Measurements from ENCODE around the gene MT1B. TPM values are rescaled to one million over a fixed set of nuclear protein-coding genes. Genes with fewer than 3 reads are reported as not detected.
A peak's percentile ranks its signal among the peaks of the same experiment; 100 is the strongest.

Gene MT1B
- total and polyA plus RNA-seq, 2 of the 4 experiments (the other 2 are of a cell fraction), result not detected

DNA sequence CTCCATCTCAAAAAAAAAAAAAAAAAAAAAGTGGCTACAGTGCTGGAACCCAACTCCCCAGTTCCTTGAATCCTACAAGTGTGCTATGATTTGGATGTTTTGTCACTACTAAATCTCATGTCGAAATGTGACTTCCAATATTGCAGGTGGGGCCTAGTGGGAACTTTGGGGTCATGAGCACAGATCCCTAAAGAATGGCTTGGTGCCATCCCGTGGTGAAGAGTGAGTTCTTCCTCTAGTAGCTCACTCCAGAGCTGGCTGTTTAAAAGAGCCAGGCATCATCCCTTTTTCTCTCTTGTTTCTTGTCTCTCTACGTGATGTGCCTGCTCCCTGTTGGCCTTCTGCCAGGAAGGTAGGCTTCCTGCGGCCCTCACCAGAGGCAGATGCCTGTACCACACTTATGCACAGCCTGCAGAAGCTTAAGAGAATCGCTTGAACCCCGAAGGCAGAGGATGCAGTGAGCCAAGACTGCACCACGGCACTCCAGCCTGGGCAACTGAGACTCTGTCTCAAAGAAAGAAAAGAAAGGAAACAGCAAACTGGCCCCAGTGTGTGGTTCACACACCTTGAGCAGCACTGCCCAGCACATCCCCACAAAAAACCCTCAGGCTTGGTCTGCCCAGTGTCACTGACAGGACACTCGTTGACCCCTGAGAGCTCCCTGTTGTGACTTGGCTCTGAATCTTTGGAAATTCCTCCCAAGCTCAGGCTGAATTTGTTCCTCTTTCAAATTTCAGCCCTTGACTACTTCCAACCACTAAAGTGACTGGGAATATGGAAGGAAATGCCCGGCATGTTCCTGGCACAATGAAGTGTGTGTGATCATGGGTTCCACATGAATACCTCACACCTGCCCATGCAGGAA is 23.0 kb upstream of the MT1B start:
- dilution Hi-C loops (cut with HindIII; ENCODE audit: low sequenced_read_pairs, unreplicated experiment) (no loop called here), intact Hi-C loops (cut with micrococcal nuclease) (loop anchor here (5.0 kb wide), 1 partner anchor 54 kb away; the partner anchor contains the start of gene MT1X), in situ Hi-C loops (cut with MboI; ENCODE audit: low sequenced_read_pairs) (no loop called here)
- Histone ChIP-seq H3K27me3 (ENCODE audit: control insufficient read depth, insufficient read depth, low read length) (peaks cover 27% of the 10 kb centered on the region), H4K91ac (ENCODE audit: insufficient read depth, low read depth, low read length) (no peak overlapping the region), H2AK9ac (replicated peaks; ENCODE audit: low read depth, low read length, poor library complexity) (no peak overlapping the region), H4K5ac (ENCODE audit: low read depth, low read length) (no peak overlapping the region), H3K4ac (ENCODE audit: low read depth, low read length) (no peak overlapping the region; the same call in 1 of the 2 replicates), H2BK120ac (ENCODE audit: low read depth, low read length) (no peak overlapping the region), H2AFZ (replicated peaks; ENCODE audit: low read length, poor library complexity) (peak overlapping the region; percentile 33), H3K14ac (replicated peaks; ENCODE audit: low read depth, low read length) (no peak overlapping the region), H3K36me3 (ENCODE audit: control insufficient read depth, insufficient read depth, low read length) (no peaks in the 10 kb centered on the region), H3K9ac (ENCODE audit: low read depth, low read length) (no peak overlapping the region), H4K8ac (ENCODE audit: low read depth in 2 of 2, low read length in 2 of 2) (no peak overlapping the region), H3K9me3 (ENCODE audit: control insufficient read depth, insufficient read depth, low read length) (no peaks in the 10 kb centered on the region), H2BK20ac (ENCODE audit: low read depth, low read length) (no peak overlapping the region), H3K18ac (ENCODE audit: low read depth, low read length) (no peak overlapping the region), H3K23ac (ENCODE audit: low read depth, low read length) (no peak overlapping the region), H3K56ac (ENCODE audit: extremely low read depth, insufficient read depth, low read length) (no peak overlapping the region), H3K9me1 (ENCODE audit: insufficient read depth, low read length) (peaks cover 4% of the 10 kb centered on the region; the same call in 1 of the 2 replicates), H3K4me2 (ENCODE audit: low read depth, low read length) (no peak overlapping the region), H3K27ac (ENCODE audit: insufficient read depth, low read length) (no peak overlapping the region), H2BK15ac (ENCODE audit: low read depth, low read length) (0 out of 3 replicates have a peak overlapping the region, but pooled peaks have one; percentile 60), H3K4me3 (ENCODE audit: insufficient read depth, low read depth, low read length) (no peak overlapping the region), H3K4me1 (ENCODE audit: control insufficient read depth, insufficient read depth, low read length) (peaks cover 17% of the 10 kb centered on the region), H2AK5ac (ENCODE audit: low read depth, low read length) (no peak overlapping the region), H2BK5ac (ENCODE audit: low read depth, low read length, poor library complexity, severe bottlenecking) (no peak overlapping the region), H3K79me1 (ENCODE audit: low read depth in 1 of 2, low read length in 2 of 2) (peaks cover 3 to 13% of the 10 kb centered on the region in 2 experiments; a peak in 3 of 4 replicates), H4K20me1 (ENCODE audit: insufficient read depth, low read length) (no peaks in the 10 kb centered on the region)
- no TSS peak for BruUV-seq (replicated peaks)
- ChIA-PET CTCF (no interaction called here), POLR2A (ENCODE audit: unreplicated experiment) (no interaction called here)
- DNase-seq, result no peak
- no peak for ATAC-seq (ENCODE audit: low read depth)
- TF ChIP-seq FOS (IDR thresholded peaks at IDR 0.05; ENCODE audit: low read depth, low read length), result no peak
- no peak for TF ChIP-seq USF2 (IDR thresholded peaks at IDR 0.05; ENCODE audit: low read depth, low read length)
- TF ChIP-seq NFE2L2 (IDR thresholded peaks at IDR 0.05; ENCODE audit: low read depth, low read length), result no peak
- WGBS, 2 experiments (ENCODE audit: extremely low coverage in 2 of 2, insufficient read length in 1 of 2), result 76% methylated on average over 3 of the region's 9 CpGs; no CpG with 5 or more reads in 1 of the 2 experiments

All from IMR-90 (cell line).